ENCODE data around the gene CDH11.

GRCh38 chr16:65041667-65042066 lies 80.2 kb downstream of the CDH11 start:
- no peak for TF ChIP-seq POLR2AphosphoS5 (IDR thresholded peaks at IDR 0.05; ENCODE audit: insufficient read depth in 1 of 2, low read depth in 1 of 2)
- TF ChIP-seq POLR2A (IDR thresholded peaks at IDR 0.05), result no peak
- TF ChIP-seq, protein P1, sequence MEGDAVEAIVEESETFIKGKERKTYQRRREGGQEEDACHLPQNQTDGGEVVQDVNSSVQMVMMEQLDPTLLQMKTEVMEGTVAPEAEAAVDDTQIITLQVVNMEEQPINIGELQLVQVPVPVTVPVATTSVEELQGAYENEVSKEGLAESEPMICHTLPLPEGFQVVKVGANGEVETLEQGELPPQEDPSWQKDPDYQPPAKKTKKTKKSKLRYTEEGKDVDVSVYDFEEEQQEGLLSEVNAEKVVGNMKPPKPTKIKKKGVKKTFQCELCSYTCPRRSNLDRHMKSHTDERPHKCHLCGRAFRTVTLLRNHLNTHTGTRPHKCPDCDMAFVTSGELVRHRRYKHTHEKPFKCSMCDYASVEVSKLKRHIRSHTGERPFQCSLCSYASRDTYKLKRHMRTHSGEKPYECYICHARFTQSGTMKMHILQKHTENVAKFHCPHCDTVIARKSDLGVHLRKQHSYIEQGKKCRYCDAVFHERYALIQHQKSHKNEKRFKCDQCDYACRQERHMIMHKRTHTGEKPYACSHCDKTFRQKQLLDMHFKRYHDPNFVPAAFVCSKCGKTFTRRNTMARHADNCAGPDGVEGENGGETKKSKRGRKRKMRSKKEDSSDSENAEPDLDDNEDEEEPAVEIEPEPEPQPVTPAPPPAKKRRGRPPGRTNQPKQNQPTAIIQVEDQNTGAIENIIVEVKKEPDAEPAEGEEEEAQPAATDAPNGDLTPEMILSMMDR (IDR thresholded peaks at IDR 0.05), result no peak

All from vagina (tissue), 2 donors.